Right atrium auricular region (tissue), 2 donors: ENCODE data around the gene FOXE1. TPM values are rescaled to one million over a fixed set of nuclear protein-coding genes. Genes with fewer than 3 reads are reported as not detected.

Experiments used
- DNase-seq: peaks from one replicate; pipeline ENCODE4 v3.0.0-alpha.2; 2019; ENCODE audit warnings: low spot score
- H3K27ac ChIP-seq, 2 donors: fragments of 200-600 bp; sonication (generic); 1 replicate in 1 of 2; 2 replicates in 1 of 2; pipeline ENCODE4 v1.5.1; 2016 to 2019
- H3K27me3 ChIP-seq, 2 donors: fragments of 200-600 bp; sonication (generic); one replicate each; pipeline versions ENCODE4 v1.5.1 to v1.6.0; 2017 to 2019
- H3K36me3 ChIP-seq: fragments of 200-600 bp; sonication (generic); one replicate; pipeline ENCODE4 v1.5.1; 2016
- H3K4me1 ChIP-seq, 2 donors: fragments of 200-600 bp; sonication (generic); one replicate each; pipeline versions ENCODE4 v1.5.1 to v1.6.0; 2017 to 2019
- H3K4me3 ChIP-seq, 2 donors: fragments of 200-600 bp; sonication (generic); 1 replicate in 1 of 2; 2 replicates in 1 of 2; pipeline ENCODE4 v1.5.1; 2017 to 2019; ENCODE audit warnings: mild to moderate bottlenecking in 1 of 2, moderate library complexity in 1 of 2
- H3K9me3 ChIP-seq, 2 donors: fragments of 200-600 bp; sonication (generic); one replicate each; pipeline ENCODE4 v1.5.1; 2019
- total RNA-seq, 2 donors: library from RNA; depleted of rRNA; stranded (reverse); fragments of >200 nt; gene quantifications; one replicate each; pipeline ENCODE4 v1.1.0, GENCODE V29; 2016
- TF ChIP-seq, protein P1 (sequence below), 2 donors: fragments of 200-600 bp; sonication (generic); IDR thresholded peaks; one replicate each; pipeline ENCODE4 v1.5.1; 2019; ENCODE audit warnings: antibody characterized with exemption in 2 of 2

FOXE1 gene
- total RNA-seq, 2 donors from 2014 or later: not detected

DNA sequence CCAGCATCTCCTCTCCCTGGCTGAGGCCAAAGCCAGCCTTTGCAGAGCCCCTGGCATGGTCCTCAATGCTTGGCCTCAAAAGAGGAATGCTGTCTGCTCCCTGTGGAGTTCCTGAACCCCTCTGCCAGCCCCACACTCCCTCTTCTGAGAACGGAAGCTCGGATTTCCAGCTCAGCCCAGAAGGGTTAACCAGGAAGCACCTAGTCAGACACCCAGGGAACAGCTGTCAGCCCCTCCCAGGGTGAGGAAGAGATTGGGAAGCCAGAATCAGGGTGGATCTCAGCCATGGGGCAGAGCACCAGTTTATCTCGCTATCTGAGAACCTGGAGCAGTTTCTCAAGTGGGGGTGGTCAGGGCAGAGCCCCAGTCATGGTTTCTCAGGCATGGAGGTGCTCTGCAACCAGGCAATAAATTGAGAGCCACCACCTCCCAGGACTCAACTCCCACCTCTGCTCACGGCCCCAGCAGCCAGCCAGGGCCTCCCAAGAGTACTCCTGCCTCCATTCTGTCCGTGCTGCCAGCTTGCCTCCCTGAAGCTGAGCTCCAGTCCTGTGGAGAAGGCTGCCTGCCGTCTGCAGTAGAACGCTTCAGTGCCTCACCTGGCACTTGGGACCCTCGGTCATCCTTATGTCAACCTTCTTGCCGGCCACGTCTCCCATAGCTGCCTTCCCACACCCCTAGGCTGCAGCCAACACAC, 7.6 kb downstream of the FOXE1 start:
- H3K36me3 ChIP-seq: no peaks in the 10 kb centered on the region
- H3K27me3 ChIP-seq: peaks cover 17 to 18% of the 10 kb centered on the region in 2 donors
- H3K4me3 ChIP-seq: no peak overlapping the region
- peaks cover 0 to 5% of the 10 kb centered on the region in 2 donors for H3K4me1 ChIP-seq
- no peak for DNase-seq
- no peak overlapping the region for H3K27ac ChIP-seq
- peaks cover 0 to 4% of the 10 kb centered on the region in 2 donors for H3K9me3 ChIP-seq
- TF ChIP-seq, protein P1, sequence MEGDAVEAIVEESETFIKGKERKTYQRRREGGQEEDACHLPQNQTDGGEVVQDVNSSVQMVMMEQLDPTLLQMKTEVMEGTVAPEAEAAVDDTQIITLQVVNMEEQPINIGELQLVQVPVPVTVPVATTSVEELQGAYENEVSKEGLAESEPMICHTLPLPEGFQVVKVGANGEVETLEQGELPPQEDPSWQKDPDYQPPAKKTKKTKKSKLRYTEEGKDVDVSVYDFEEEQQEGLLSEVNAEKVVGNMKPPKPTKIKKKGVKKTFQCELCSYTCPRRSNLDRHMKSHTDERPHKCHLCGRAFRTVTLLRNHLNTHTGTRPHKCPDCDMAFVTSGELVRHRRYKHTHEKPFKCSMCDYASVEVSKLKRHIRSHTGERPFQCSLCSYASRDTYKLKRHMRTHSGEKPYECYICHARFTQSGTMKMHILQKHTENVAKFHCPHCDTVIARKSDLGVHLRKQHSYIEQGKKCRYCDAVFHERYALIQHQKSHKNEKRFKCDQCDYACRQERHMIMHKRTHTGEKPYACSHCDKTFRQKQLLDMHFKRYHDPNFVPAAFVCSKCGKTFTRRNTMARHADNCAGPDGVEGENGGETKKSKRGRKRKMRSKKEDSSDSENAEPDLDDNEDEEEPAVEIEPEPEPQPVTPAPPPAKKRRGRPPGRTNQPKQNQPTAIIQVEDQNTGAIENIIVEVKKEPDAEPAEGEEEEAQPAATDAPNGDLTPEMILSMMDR (IDR thresholded peaks at IDR 0.05): no peak

DNA sequence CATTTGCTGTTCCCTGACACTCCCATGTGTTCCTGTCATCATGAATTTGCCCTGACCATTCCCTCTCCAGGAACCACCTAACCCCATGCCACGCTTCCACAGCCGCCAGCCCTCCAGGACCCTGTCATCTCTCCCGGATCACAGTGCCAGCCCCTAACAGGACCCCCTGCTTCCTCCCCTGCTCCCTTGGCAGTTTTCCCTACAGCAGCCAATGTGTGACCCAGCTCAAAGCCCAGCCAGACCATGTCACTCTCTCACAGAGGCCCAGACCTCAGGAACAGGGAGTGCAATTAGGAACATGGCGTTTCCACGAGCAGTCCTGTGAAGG, 8.1 kb downstream of the FOXE1 start:
- TF ChIP-seq, protein P1 (IDR thresholded peaks at IDR 0.05): no peak
- peaks cover 0 to 5% of the 10 kb centered on the region in 2 donors for H3K4me1 ChIP-seq
- H3K36me3 ChIP-seq: no peaks in the 10 kb centered on the region
- H3K4me3 ChIP-seq: no peak overlapping the region
- H3K27ac ChIP-seq: no peak overlapping the region
- DNase-seq: no peak
- H3K27me3 ChIP-seq: peaks cover 13 to 14% of the 10 kb centered on the region in 2 donors
- peaks cover 4 to 9% of the 10 kb centered on the region in 2 donors for H3K9me3 ChIP-seq

DNA sequence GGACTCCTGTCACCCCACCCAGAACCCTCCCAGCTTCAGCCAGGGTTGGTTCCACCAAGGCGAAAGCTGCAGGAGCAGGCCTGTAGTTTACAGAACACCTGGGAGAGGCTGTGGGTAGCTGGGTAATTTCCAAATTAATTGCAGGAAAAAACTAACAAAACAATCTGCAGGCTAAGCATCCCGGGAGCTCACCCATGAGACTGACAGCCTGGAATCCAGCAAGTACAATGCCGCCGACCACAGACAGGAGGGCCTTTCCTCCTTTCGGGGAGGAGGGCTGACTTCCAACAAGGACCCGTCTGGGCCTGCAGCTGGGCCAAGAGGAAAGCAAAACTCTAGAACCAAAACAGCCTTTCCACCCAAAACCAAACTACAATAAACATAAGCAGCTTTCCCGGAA, 10.3 kb downstream of the FOXE1 start:
- DNase-seq: no peak
- H3K9me3 ChIP-seq: peaks cover 4 to 22% of the 10 kb centered on the region in 2 donors
- no peak overlapping the region for H3K27ac ChIP-seq
- TF ChIP-seq, protein P1 (IDR thresholded peaks at IDR 0.05): no peak
- no peaks in the 10 kb centered on the region for H3K4me1 ChIP-seq
- no peak overlapping the region for H3K4me3 ChIP-seq
- peaks cover under 1 to 9% of the 10 kb centered on the region in 2 donors for H3K27me3 ChIP-seq
- H3K36me3 ChIP-seq: no peaks in the 10 kb centered on the region

DNA sequence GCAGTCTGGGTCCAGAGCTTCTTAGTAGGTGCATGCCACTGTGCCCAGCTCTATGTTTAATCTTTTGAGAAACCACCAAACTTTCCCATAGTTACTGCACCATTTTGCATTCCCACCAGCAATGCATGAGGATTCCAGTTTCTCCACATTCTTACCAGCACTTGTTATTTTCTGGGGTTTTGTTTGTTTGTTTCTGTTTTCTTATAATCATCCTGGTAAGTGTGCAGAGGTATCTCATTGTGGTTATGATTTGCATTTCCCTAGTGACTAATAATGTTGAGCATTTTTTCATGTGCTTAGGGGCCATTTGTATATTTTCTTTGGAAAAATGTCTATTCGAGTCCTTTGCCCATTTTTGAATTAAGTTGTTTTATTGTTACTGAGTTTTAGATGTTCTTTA, 11.4 kb downstream of the FOXE1 start:
- no peaks in the 10 kb centered on the region for H3K4me1 ChIP-seq
- H3K9me3 ChIP-seq: peaks cover 4 to 22% of the 10 kb centered on the region in 2 donors
- H3K36me3 ChIP-seq: no peaks in the 10 kb centered on the region
- TF ChIP-seq, protein P1 (IDR thresholded peaks at IDR 0.05): no peak
- peaks cover 0 to 4% of the 10 kb centered on the region in 2 donors for H3K27me3 ChIP-seq
- DNase-seq: no peak
- H3K4me3 ChIP-seq: no peak overlapping the region
- H3K27ac ChIP-seq: no peak overlapping the region

DNA sequence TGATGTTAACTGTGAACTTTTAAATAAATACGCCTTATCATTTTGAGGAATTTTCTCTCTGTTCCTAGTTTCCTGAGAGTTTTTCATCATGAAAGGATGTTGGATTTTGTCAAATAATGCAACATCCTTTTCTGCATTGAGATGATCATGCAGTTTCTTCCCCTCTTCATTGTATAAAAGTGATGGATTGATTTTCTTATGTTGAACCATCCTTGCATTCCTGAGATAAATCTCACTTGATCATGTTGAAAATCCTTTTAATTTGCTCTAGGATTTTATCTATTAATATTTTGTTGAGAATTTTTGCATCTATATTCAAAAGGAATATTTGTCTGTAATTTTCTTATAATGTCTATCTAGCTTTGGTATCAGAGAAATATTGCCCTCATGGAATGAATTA, 13.3 kb downstream of the FOXE1 start:
- TF ChIP-seq, protein P1 (IDR thresholded peaks at IDR 0.05): no peak
- DNase-seq: no peak
- Histone ChIP-seq H3K4me3 (no peak overlapping the region), H3K36me3 (no peaks in the 10 kb centered on the region), H3K9me3 (peaks cover 4 to 22% of the 10 kb centered on the region in 2 donors), H3K4me1 (no peaks in the 10 kb centered on the region), H3K27me3 (no peaks in the 10 kb centered on the region), H3K27ac (no peak overlapping the region)

DNA sequence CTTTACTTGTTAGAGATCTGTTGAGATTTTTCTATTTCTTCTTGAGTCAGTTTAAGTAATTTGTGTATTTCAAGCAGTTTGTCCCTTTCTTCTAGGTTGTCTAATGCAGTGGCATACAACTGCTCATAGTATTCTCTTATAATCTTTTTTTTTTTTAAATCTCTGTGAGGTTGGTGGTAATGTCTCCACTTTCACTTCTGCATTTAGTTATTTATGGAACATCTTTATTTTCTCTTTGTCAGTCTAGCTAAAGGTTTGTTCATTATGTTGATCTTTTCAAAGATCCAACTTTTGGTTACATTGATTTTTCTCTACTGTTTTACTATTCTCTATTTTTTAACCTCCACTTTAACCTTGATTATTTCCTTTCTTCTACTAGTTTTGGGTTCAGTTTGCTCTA, 13.8 kb downstream of the FOXE1 start:
- Histone ChIP-seq H3K9me3 (peaks cover 4 to 22% of the 10 kb centered on the region in 2 donors), H3K4me3 (no peak overlapping the region), H3K36me3 (no peaks in the 10 kb centered on the region), H3K4me1 (no peaks in the 10 kb centered on the region), H3K27me3 (no peaks in the 10 kb centered on the region), H3K27ac (no peak overlapping the region)
- TF ChIP-seq, protein P1 (IDR thresholded peaks at IDR 0.05): no peak
- no peak for DNase-seq
